ENCODE data around the gene COMMD1.
"Not testable (repeated sequence)": the region's sequence is repeated elsewhere in the genome, so short reads cannot be mapped to it uniquely, and the experiment has no call there.

The COMMD1 gene

GRCh38 chr2:62143696-62144095, 238.2 kb downstream of the COMMD1 start:
- no peak for FAIRE-seq

- FAIRE-seq: no peak
Observed at GRCh38 chr2:62144689-62145477, 239.4 kb downstream of the COMMD1 start.

GRCh38 chr2:62145478-62146100, 240.1 kb downstream of the COMMD1 start:
- no peak for FAIRE-seq

GRCh38 chr2:62146790-62147189, 241.3 kb downstream of the COMMD1 start:
- FAIRE-seq: not testable (repeated sequence)

- no peak for FAIRE-seq
Observed at GRCh38 chr2:62147610-62148301, 242.3 kb downstream of the COMMD1 start.

- FAIRE-seq: no peak
Observed at GRCh38 chr2:62149708-62150107, 244.2 kb downstream of the COMMD1 start.

GRCh38 chr2:62150597-62151305, 245.3 kb downstream of the COMMD1 start:
- no peak for FAIRE-seq

GRCh38 chr2:62151306-62151638, 245.8 kb downstream of the COMMD1 start:
- FAIRE-seq: no peak

GRCh38 chr2:62152000-62152399, 246.5 kb downstream of the COMMD1 start:
- no peak for FAIRE-seq

GRCh38 chr2:62156861-62157496, 251.5 kb downstream of the COMMD1 start:
- FAIRE-seq: no peak

GRCh38 chr2:62158444-62159121, 253.1 kb downstream of the COMMD1 start:
- no peak for FAIRE-seq

- FAIRE-seq: not testable (repeated sequence)
Observed at GRCh38 chr2:62160691-62161090, 255.2 kb downstream of the COMMD1 start.

GRCh38 chr2:62163106-62163831, 257.8 kb downstream of the COMMD1 start:
- no peak for FAIRE-seq

- no peak for FAIRE-seq
Observed at GRCh38 chr2:62163834-62164233, 258.4 kb downstream of the COMMD1 start.

GRCh38 chr2:62175728-62176127, 270.3 kb downstream of the COMMD1 start:
- FAIRE-seq: no peak

- no peak for FAIRE-seq
Observed at GRCh38 chr2:62176801-62177200, 271.3 kb downstream of the COMMD1 start.

- FAIRE-seq: no peak
Observed at GRCh38 chr2:62177392-62178049, 272.0 kb downstream of the COMMD1 start.

- FAIRE-seq: no peak
Observed at GRCh38 chr2:62178741-62179271, 273.3 kb downstream of the COMMD1 start.

GRCh38 chr2:62180975-62181374, 275.5 kb downstream of the COMMD1 start:
- FAIRE-seq: no peak

GRCh38 chr2:62181843-62182242, 276.4 kb downstream of the COMMD1 start:
- no peak for FAIRE-seq
